NCI-H82 (cell line): Measurements from ENCODE around the gene GNAI2.
A peak's percentile ranks its signal among the peaks of the same experiment; 100 is the strongest.
"Not testable (repeated sequence)": the region's sequence is repeated elsewhere in the genome, so short reads cannot be mapped to it uniquely, and the experiment has no call there.

Experiments used
- DNase-seq: peaks from one replicate; lab custom pipeline; 2025; lab: John Stamatoyannopoulos, UW

Gene GNAI2

DNA sequence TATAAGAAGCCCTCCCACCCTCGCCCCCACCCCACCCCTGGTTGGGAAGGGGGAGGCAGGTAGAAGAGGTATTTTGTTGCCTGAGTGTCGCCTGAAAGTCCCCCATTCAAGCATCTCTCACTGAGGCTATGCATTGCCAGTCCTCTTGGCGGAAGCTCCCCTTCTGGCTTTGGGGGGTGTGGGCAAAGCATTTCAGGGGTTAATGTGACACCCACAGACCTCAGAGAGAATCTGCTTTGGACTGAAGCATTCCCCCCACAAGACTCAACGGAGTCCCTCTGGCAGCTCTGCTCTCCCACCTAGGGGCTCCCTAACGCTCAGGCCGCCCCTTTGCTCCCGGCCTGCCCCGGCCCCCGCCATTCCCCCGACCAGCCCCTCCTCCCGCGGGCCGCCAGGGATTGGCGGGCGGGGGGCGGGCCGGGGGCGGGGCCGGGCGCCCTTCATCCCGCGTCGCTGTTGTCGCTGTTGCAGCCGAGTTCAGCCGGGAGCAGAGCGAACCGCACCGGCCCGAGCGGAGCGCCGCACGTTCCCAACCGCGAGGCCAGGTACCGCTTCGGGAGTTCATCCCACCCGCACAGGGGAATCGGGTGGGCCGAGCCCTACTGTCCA lies 31.1 kb upstream of the GNAI2 start, which contains the start of gene SLC38A3:
SLC38A3 (plus strand) TSS at position 468 of the 609 bp plus-strand sequence. CDS start 8,929 bp downstream, outside the sequence.
- DNase-seq: peak; percentile 70

- DNase-seq: peak; percentile 76
Measured at GRCh38 chr3:50205413-50206276, 30.4 kb upstream of the GNAI2 start.

- no peak for DNase-seq
Measured at GRCh38 chr3:50207359-50208042, 28.5 kb upstream of the GNAI2 start.

- no peak for DNase-seq
Measured at GRCh38 chr3:50208677-50209344, 27.2 kb upstream of the GNAI2 start.

DNA sequence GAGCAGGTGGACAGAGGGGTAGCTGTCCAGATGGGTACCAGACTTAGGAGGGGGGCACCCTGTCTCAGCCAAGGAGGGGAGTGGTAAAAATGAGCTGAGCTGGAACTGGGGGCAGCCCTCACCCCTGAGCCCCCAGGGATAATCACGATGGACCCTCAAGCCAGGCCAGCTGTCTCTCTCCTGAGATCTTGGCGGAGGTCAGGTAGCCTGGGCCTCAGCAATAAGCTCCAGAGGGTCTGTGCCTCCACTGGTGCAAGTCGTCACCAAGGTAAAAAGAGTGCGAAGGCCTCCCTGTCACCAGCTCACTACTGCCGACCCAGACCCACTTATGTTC lies 25.9 kb upstream of the GNAI2 start:
- no peak for DNase-seq

- no peak for DNase-seq
Measured at GRCh38 chr3:50210510-50211367, 25.3 kb upstream of the GNAI2 start.

DNA sequence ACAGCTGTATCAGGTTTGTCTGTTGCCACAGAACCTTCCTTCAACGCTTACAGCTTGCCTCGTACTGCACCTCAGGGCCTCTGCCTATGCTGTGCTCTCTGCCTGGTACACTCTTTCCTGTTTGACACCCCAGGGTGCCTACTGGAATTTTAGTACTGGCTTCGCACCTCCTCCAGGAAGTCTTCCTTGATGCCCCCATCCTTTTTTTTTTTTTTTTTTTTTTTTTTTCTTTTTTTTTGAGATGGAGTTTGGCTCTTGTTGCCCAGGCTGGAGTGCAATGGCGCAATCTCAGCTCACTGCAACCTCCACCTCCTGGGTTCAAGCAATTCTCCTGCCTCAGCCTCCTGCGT lies 24.7 kb upstream of the GNAI2 start:
- DNase-seq: not testable (repeated sequence)

- peak; percentile 77 for DNase-seq
Measured at GRCh38 chr3:50211930-50212329, 24.1 kb upstream of the GNAI2 start.

GRCh38 chr3:50212502-50212901 lies 23.5 kb upstream of the GNAI2 start:
- no peak for DNase-seq

DNA sequence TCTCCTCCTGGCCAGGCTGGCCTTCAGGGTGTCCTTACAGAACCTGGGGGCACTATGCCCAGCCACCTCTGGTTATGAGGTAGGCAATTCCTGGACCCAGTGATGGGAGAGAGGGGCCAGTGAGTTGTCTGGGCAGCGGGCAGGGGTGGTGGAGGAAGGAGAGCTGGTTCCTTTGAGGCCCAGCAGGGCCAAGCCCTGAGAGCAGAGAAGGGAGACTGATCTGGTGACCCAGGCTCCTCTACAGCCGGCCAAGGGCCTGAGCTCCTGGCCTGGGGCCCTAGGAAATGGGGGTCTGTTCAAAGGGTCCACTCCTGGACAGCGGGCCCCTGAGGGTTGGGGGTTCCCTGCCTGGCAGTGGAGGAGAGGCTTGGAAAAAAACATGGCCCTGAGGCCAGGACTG lies 23.0 kb upstream of the GNAI2 start:
- no peak for DNase-seq

- DNase-seq: no peak
Measured at GRCh38 chr3:50213373-50213772, 22.6 kb upstream of the GNAI2 start.

DNA sequence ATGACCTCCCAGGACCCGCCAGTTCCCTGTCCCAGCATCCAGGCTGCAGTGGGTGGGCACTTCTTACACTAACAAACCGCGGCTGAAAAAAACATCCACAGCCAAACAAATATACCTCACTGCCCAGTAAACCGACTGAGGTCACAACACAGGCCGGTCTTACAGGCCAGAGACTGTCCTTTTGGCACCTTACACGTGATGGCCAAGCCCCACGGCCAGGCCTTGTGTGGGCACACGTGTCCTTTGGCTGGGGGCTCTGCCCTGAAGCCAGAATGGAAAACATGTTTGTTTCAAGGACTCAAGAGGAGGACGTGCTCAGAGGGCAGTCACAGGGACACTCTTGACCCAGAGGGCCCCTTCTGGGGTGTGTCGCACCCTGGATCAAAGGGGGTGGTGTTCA lies 21.2 kb upstream of the GNAI2 start:
- DNase-seq: no peak

DNA sequence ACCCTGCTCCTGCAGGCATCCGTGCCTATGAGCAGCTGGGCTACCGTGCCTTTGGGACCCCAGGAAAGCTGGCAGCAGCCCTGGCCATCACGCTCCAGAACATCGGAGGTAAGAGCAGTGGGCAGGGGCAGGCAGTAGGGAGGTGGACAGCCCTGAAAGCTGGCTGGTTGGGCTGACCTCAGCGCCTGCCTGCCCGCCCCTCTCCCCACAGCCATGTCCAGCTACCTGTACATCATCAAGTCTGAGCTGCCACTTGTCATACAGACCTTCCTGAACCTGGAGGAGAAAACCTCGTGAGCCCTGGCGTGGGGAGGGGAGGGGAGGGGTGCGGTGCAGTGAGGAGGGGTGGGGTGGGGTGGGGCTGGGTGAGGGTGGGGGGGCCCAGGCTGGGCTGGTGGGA lies 20.5 kb upstream of the GNAI2 start:
- DNase-seq: no peak

DNA sequence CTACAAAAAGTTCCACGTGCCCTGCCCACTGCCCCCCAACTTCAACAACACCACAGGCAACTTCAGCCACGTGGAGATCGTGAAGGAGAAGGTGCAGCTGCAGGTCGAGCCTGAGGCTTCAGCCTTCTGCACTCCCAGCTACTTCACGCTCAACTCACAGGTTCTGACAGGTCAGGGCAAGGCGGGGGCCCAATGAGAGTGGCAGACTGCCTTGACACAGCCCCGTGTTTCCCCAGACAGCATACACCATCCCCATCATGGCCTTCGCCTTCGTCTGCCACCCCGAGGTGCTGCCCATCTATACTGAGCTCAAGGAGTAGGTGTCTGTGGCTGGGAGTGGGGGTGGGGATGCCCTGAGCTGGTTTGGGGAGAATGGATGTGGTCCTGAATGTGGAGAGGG lies 18.3 kb upstream of the GNAI2 start:
- no peak for DNase-seq

DNA sequence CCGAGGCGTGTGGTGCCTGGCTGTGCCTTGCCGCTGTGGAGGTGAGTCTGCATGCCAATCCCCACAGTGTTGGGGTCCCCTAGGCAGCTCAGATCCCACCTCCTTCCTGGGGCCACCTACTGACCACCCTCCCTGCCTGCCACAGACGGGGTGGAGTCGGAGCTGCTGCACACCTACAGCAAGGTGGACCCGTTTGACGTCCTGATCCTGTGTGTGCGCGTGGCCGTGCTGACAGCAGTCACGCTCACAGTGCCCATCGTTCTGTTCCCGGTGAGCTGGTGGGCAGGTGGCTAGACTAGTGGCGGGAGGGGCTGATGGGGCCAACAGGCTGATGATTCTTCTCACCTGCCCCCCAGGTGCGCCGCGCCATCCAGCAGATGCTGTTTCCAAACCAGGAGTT lies 17.6 kb upstream of the GNAI2 start:
- no peak for DNase-seq

- no peak for DNase-seq
Measured at GRCh38 chr3:50219285-50219684, 16.7 kb upstream of the GNAI2 start.

GRCh38 chr3:50220109-50220508 lies 15.9 kb upstream of the GNAI2 start:
- no peak for DNase-seq

- no peak for DNase-seq
Measured at GRCh38 chr3:50221051-50221410, 15.0 kb upstream of the GNAI2 start.

DNA sequence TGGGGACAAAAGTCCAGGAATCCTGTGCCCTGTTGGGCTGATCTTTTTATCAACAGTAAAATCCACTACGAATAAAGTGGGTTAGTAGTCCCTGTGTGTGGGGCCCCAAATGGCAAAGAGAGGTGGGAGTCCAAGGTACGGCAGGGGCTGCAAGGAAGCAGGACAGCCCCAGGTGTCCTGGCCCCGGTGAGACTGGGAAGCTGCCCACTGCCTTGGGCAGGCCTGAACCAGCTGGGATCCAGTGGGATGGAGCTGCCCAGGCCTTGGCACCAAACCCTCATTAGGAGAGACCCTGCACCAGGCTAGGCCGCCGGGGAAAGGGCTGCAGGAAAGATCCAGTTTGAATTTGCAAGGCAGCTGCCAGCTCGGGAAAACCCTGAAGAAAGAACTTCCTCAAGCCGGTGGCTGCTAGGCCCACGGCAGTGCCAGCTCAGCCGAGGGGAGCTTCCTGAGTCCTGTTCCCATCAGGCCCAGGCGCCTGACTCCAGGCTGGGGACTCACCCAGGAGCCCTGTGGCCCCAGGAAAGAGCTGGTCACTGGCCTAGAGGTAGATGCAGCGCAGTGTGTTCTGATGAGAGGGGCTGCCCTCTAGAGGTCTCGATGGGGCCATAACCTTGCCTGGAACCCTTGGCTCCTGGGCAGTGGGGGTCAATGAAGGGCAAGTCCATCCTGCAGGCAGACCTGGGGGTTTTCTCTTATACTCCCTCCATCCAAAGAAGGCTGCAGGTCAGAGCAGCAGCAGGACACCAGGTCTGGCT lies 14.4 kb upstream of the GNAI2 start:
- no peak for DNase-seq

DNA sequence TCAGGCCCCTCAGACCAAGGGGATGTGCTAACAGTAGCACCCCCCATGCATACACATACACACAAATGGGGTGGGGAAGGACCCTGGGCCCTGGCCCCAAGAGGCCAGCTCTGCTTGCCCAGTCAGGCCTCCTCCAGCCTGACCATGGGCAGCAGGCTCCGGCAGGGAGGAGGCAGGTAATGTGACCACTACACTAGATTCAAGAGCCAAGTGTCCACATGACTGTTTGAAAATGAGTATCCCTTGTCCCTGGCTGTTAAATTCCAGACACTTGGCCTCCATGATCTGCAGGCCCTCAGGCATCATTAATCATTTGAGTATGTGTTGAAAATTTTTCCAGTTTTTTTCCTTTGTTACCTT lies 13.9 kb upstream of the GNAI2 start:
- DNase-seq: no peak

DNA sequence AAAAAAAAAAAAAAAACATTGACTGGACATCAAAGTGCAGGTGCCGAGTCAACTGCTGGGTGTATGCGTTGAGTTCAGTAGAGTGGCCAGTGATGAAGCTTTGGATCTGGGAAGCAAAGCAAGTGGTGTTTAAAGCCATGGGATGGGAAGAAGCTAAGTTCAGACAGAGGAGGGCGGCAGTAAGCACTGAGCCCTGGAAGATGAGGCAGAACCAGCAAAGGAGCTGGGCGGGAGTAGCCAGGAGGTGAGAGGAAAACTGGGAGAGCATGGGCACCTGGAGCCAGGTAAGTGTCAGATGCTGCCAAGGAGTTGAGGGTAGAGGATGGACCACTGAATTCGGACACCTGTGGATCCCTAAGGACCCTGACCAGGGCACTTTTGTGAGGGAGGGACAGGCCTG lies 11.4 kb upstream of the GNAI2 start:
- DNase-seq: no peak
